Measurements from ENCODE around the gene ZXDB.
"Not testable (repeated sequence)": the region's sequence is repeated elsewhere in the genome, so short reads cannot be mapped to it uniquely, and the experiment has no call there.

The ZXDB gene

DNA sequence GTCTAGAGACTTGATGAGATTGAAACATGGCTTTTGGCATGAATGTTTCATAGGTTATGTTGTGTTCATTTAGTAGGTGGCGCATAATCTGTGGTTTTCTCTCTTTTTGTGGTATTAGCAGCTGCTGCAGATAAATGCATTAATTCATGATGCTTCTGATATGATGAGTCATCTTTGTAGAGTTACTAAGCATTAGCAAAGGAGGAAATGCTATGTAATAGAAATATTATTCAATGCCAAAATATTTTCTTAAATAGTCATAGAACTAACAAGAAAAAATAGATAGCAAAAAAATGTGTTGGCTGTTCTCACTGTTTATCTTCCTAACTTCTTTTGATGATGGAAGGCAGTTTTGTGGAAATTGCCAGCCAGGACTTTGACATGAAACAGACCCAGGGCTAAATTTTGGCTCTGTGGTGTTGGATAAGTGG, 3.6 kb downstream of the ZXDB start:
- 0 out of 2 replicates have a peak overlapping the region, but pooled peaks have one; percentile 21 for H3K27ac ChIP-seq
- H3K9me3 ChIP-seq (ENCODE audit: low read depth, low read length), result no peaks in the 10 kb centered on the region; the same call in 1 of the 2 replicates
- TF ChIP-seq EZH2 (IDR thresholded peaks at IDR 0.05), result no peak
- TF ChIP-seq POLR2AphosphoS5 (IDR thresholded peaks at IDR 0.05; ENCODE audit: borderline replicate concordance, low read depth, low read length), result no peak
- TF ChIP-seq FOXP2 (optimal IDR thresholded peaks at IDR 0.05; ENCODE audit: control extremely low read depth, extremely low read length, insufficient read depth), result no peak
- no peak overlapping the region for H3K9ac ChIP-seq (ENCODE audit: insufficient read length)
- DNase-seq (ENCODE audit: low read depth, low spot score), result peak; percentile 14
- H3K4me3 ChIP-seq, result peak overlapping the region; percentile 59
- H3K36me3 ChIP-seq (ENCODE audit: insufficient read depth, low read length), result peaks cover 11% of the 10 kb centered on the region

DNA sequence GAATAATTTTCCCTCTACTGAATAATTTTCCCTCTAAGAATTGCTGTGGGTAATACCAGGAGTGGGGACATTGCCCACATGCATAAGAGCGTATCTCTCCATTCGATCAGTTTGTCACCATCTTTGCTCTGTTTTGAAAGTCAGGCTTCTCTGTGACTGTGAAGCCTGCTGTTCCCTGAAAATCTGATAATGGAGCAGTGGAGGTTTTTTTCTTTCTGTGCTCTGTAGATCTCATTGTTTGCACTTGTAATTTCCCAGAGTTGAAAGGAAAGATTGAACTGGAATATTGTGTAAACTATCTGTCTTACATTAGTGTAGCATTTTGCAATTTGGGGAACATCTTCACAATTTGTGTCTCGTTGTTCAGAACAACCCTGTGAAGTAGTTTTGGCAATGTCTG, 4.3 kb downstream of the ZXDB start:
- H3K4me3 ChIP-seq, result peak overlapping the region; percentile 59
- H3K9ac ChIP-seq (ENCODE audit: insufficient read length), result no peak overlapping the region
- no peak overlapping the region for H3K27ac ChIP-seq
- TF ChIP-seq POLR2AphosphoS5 (IDR thresholded peaks at IDR 0.05; ENCODE audit: borderline replicate concordance, low read depth, low read length), result no peak
- TF ChIP-seq FOXP2 (optimal IDR thresholded peaks at IDR 0.05; ENCODE audit: control extremely low read depth, extremely low read length, insufficient read depth), result no peak
- TF ChIP-seq EZH2 (IDR thresholded peaks at IDR 0.05), result no peak
- peaks cover 11% of the 10 kb centered on the region for H3K36me3 ChIP-seq (ENCODE audit: insufficient read depth, low read length)
- DNase-seq (ENCODE audit: low read depth, low spot score), result no peak
- no peaks in the 10 kb centered on the region; the same call in 1 of the 2 replicates for H3K9me3 ChIP-seq (ENCODE audit: low read depth, low read length)

DNA sequence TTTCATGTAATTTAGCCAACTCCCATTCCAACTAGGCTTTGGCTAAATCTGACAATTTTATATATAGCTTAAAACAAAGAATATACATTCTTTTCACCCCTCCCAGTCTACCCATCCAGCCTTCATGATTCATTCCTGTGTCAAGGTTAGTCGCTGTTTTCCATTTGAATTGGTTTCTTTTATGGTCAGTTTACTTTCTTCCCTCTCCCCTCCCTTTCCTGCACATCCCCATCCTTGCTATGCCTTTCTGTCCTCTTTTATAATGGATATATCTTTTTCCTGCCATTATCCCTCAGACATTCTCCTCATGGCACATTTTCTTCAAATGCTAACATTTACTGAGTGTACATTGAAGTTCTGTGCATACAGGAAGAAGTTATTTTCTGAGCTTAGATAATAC, 4.7 kb downstream of the ZXDB start:
- no peak for DNase-seq (ENCODE audit: low read depth, low spot score)
- no peak overlapping the region for H3K9ac ChIP-seq (ENCODE audit: insufficient read length)
- H3K4me3 ChIP-seq, result no peak overlapping the region
- no peak overlapping the region for H3K27ac ChIP-seq
- H3K9me3 ChIP-seq (ENCODE audit: low read depth, low read length), result no peaks in the 10 kb centered on the region; the same call in 1 of the 2 replicates
- no peak for TF ChIP-seq FOXP2 (optimal IDR thresholded peaks at IDR 0.05; ENCODE audit: control extremely low read depth, extremely low read length, insufficient read depth)
- no peak for TF ChIP-seq EZH2 (IDR thresholded peaks at IDR 0.05)
- no peak for TF ChIP-seq POLR2AphosphoS5 (IDR thresholded peaks at IDR 0.05; ENCODE audit: borderline replicate concordance, low read depth, low read length)
- peaks cover 11% of the 10 kb centered on the region for H3K36me3 ChIP-seq (ENCODE audit: insufficient read depth, low read length)

DNA sequence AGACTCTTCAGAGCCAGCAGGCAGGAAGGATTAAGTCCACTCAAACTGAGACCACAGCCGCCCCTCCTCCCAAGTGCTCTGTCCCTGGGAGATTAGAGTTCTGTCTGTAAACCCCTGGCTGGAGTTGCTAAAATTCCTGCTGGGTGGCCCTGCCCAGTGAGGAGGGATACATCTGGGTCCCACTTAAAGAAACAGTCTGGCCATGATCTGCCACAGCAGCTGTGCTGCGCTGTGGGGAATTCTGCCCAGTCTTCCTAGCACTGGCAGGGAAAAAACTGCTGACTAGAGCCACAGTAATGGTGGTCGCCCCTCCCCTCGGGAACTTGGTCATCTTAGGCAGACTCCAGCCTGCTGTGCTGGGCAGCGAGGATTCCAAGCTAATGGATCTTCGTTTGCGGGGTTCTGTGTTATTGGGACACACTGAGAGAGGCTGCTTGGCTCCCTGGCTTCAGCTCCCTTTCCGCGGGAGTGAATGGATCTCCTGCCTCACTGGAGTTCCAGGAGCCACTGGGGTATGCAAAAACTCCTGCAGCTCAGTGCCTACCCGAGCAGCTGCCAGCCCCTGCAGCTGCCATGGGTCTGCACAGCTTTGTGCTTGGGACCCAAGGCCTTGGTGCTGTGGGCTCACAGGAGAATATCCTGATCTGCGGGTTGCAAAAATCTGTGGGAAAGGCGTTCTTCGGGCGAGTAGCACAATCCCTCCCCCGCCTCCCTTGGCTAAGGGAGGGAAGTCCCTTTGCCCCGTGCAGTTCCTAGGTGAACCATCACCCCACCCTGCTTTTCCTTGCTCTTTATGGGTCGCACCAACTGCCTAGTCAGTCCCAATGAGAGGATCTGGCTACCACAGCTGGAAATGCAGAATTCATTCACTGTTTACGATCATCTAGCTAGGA, 15.7 kb downstream of the ZXDB start:
- H3K36me3 ChIP-seq (ENCODE audit: insufficient read depth, low read length), result no peaks in the 10 kb centered on the region
- H3K27ac ChIP-seq, result no peak overlapping the region
- H3K9ac ChIP-seq (ENCODE audit: insufficient read length), result no peak overlapping the region
- no peak overlapping the region for H3K4me3 ChIP-seq
- no peaks in the 10 kb centered on the region for H3K9me3 ChIP-seq (ENCODE audit: low read depth, low read length)
- DNase-seq (ENCODE audit: low read depth, low spot score), result no peak
- TF ChIP-seq EZH2 (IDR thresholded peaks at IDR 0.05) (no peak), FOXP2 (optimal IDR thresholded peaks at IDR 0.05; ENCODE audit: control extremely low read depth, extremely low read length, insufficient read depth) (no peak), POLR2AphosphoS5 (IDR thresholded peaks at IDR 0.05; ENCODE audit: borderline replicate concordance, low read depth, low read length) (no peak)

DNA sequence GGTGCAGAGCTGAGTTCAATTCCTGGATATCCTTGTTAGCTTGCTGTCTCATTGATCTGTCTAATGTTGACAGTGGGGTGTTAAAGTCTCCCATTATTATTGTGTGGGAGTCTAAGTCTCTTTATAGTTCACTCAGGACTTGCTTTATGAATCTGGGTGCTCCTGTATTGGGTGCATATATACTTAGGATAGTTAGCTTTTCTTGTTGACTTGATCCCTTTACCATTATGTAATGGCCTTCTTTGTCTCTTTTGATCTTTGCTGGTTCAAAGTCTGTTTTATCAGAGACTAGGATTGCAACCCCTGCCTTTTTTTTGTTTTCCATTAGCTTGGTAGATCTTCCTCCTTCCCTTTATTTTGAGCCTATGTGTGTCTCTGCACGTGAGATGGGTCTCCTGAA, 21.5 kb downstream of the ZXDB start:
- H3K9ac ChIP-seq (ENCODE audit: insufficient read length); H3K4me3 ChIP-seq; H3K9me3 ChIP-seq (ENCODE audit: low read depth, low read length); H3K27ac ChIP-seq; H3K36me3 ChIP-seq (ENCODE audit: insufficient read depth, low read length); DNase-seq (ENCODE audit: low read depth, low spot score): not testable (repeated sequence)

DNA sequence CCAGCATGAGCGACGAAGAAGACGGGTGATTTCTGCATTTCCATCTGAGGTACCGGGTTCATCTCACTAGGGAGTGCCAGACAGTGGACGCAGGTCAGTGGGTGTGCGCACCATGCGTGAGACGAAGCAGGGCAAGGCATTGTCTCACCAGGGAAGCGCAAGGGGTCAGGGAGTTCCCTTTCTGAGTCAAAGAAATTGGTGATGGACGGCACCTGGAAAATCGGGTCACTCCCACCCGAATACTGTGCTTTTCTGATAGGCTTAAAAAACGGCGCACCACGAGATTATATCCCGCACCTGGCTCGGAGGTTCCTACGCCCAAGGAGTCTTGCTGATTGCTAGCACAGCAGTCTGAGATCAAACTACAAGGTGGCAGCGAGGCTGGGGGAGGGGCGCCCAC, 37.6 kb downstream of the ZXDB start:
- not testable (repeated sequence) for DNase-seq (ENCODE audit: low read depth, low spot score); H3K27ac ChIP-seq; H3K4me3 ChIP-seq; H3K36me3 ChIP-seq (ENCODE audit: insufficient read depth, low read length); H3K9ac ChIP-seq (ENCODE audit: insufficient read length); H3K9me3 ChIP-seq (ENCODE audit: low read depth, low read length)

DNA sequence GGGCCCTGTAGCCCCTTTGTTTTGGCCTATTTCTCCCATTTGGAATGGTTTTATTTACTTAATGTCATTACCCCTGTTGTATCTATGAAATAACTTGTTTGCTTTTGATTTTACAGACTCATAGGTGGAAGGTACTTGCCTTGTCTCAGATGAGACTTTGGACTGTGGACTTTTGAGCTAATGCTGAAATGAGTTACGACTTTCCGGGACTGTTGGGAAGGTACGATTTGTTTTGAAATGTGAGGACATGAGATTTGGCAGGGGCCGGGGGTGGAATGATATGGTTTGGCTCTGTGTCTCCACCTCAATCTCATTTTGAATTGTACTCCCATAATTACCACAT, 48.8 kb downstream of the ZXDB start:
- H3K9ac ChIP-seq (ENCODE audit: insufficient read length), result no peak overlapping the region
- no peak for DNase-seq (ENCODE audit: low read depth, low spot score)
- no peak overlapping the region for H3K4me3 ChIP-seq
- TF ChIP-seq FOXP2 (optimal IDR thresholded peaks at IDR 0.05; ENCODE audit: control extremely low read depth, extremely low read length, insufficient read depth) (no peak), POLR2AphosphoS5 (IDR thresholded peaks at IDR 0.05; ENCODE audit: borderline replicate concordance, low read depth, low read length) (no peak)
- H3K36me3 ChIP-seq (ENCODE audit: insufficient read depth, low read length), result no peaks in the 10 kb centered on the region
- H3K9me3 ChIP-seq (ENCODE audit: low read depth, low read length), result no peaks in the 10 kb centered on the region
- no peak overlapping the region for H3K27ac ChIP-seq

DNA sequence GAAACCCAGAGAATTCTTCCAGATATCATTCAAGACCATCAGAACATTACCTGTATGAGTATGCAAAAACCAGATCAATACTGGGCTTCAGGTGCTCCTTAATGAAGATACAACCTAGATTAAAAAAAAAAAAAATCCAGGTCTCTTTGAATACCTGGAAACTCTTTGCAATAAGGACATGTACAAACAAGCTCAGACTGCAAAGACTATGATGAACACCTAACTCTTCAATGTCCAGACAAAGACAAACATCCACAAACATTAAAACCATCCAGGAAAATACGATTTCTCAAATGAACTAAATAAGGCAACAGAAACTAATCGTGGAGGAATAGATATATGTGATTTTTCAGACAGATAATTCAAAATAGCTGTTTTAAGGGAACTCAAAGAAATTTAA, 49.5 kb downstream of the ZXDB start:
- TF ChIP-seq EZH2 (IDR thresholded peaks at IDR 0.05) (no peak), POLR2AphosphoS5 (IDR thresholded peaks at IDR 0.05; ENCODE audit: borderline replicate concordance, low read depth, low read length) (no peak), FOXP2 (optimal IDR thresholded peaks at IDR 0.05; ENCODE audit: control extremely low read depth, extremely low read length, insufficient read depth) (no peak)
- no peak overlapping the region for H3K4me3 ChIP-seq
- no peak overlapping the region for H3K27ac ChIP-seq

DNA sequence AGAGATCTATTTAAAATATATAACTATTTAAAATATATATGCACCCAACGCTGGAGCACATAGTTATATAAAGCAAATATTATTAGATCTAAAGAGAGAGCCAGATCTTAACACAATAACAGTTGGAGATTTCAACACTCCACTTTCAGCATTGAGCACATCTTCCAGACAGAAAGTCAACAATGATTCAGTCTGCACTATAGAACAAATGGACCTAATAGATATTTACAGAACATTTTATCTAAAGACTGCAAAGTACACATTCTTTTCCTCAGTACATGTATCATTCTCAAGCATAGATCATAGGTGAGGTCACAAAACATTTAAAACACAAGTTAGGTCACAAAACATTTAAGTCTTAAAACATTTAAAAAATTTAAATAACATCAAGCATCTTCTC, 51.9 kb downstream of the ZXDB start:
- Histone ChIP-seq H3K9ac (ENCODE audit: insufficient read length) (no peak overlapping the region), H3K36me3 (ENCODE audit: insufficient read depth, low read length) (no peaks in the 10 kb centered on the region), H3K27ac (no peak overlapping the region), H3K4me3 (no peak overlapping the region), H3K9me3 (ENCODE audit: low read depth, low read length) (no peaks in the 10 kb centered on the region)
- DNase-seq (ENCODE audit: low read depth, low spot score), result no peak
- TF ChIP-seq POLR2AphosphoS5 (IDR thresholded peaks at IDR 0.05; ENCODE audit: borderline replicate concordance, low read depth, low read length) (no peak), EZH2 (IDR thresholded peaks at IDR 0.05) (no peak), FOXP2 (optimal IDR thresholded peaks at IDR 0.05; ENCODE audit: control extremely low read depth, extremely low read length, insufficient read depth) (no peak)

More for the DNA sequence above, 49.5 kb downstream of the ZXDB start:
- H3K9me3 ChIP-seq (ENCODE audit: low read depth, low read length), result no peaks in the 10 kb centered on the region
- no peak overlapping the region for H3K9ac ChIP-seq (ENCODE audit: insufficient read length)
- no peak for DNase-seq (ENCODE audit: low read depth, low spot score)
- no peaks in the 10 kb centered on the region for H3K36me3 ChIP-seq (ENCODE audit: insufficient read depth, low read length)

All from SK-N-MC (cell line).